GM21447 (cell line): Measurements from ENCODE around the gene AKR1A1.
"Not testable (repeated sequence)": the region's sequence is repeated elsewhere in the genome, so short reads cannot be mapped to it uniquely, and the experiment has no call there.

Experiments used
- ATAC-seq: cut with Tn5 transposase; IDR thresholded peaks from one replicate; pipeline ENCODE4 v1.9.1; 2021; ENCODE audit not compliant: unreplicated experiment

AKR1A1 gene

GRCh38 chr1:45569571-45569961 is 18.9 kb downstream of the AKR1A1 start:
- ATAC-seq, result no peak

- ATAC-seq, result no peak
These were observed 19.4 kb downstream of the AKR1A1 start for GRCh38 chr1:45569962-45570581.

DNA sequence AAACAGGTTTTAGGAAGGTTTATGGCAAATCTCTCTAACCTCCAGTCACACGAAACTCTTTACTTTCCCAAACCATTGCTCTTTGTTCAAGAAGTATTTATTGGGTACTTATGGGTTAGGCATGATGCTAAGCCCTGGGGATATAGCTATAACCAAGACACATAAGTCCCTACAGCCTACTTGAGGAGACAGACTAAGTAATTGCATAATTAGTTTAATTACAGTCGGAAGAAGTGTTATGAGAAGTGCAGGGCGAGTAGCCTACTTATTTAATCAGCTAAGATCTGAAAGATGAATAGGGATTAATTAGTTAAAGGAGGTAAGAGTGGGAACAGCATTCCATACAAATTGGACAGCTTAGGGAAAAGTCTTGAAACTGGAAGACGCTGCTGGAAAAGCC is 20.0 kb downstream of the AKR1A1 start:
- ATAC-seq, result no peak

DNA sequence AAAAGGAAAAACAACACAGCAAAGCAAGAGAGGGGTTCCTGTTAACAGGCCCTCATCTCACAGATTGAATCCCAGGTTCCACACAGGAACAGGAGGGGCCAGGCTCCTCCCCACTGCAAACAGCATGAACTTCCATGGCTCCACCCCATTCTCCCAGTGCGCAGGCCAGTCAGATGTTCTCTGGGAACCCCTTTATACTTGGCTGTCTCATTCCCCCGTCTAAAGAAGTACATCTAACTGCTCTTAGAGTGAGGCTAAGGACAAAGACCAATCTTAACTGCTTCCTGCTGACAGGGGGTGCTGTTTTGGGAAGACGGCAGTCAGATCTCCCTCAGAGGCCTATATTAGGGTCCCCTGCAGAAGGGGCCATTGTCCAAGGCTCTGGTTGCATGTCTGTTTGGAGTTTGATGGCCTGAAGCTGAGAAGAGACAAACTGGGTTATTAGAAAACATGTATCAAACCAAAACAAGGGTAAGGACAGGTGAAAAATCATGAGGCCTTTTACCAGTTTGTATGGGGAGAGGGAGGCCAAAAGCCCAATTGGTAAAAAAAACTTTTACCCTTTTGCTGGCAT is 22.7 kb downstream of the AKR1A1 start:
- ATAC-seq, result no peak

DNA sequence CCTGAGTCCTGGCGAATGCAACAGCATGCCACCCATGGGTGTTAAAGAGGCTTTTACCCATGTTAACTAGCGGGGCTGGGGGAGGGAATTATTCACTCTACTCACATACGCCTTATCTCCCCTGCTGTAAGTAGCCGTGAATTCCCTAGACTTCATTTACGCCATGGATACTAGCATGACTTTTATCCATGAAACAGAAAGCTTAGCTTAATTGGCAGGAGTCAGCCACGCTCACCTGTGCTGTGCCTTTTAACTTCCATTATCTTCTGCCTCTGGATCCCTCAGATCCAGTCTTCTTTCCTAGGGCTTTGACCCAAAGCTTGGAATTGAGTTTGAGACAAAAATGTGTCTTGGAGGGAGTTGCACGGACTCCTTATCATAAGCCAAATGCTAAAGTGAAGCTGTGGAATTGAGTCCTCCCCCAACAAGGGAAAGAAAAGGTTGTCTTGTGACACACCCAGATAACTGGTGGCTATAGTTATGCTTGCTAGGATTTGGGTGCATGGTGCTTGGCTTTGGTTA is 23.5 kb downstream of the AKR1A1 start:
- no peak for ATAC-seq

DNA sequence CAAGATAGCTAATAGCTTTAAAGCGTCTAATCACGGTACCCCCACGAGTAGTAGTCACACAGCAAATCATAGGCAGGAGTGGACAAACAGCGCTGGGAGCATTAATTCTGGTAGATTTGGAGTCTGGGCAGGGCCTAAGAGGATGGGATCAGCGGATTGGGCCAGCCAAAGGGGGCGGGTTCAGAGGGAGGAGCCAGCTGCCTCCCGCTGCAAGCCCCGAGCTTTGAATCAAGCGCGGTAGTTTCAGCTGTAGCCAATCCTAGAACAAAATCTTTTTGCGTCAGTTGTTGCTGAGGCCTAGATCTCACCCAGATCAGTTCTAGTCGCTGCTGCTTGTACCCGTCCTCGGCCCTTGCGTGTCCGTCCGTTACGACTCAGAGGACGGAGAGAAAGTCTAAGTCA is 32.6 kb downstream of the AKR1A1 start:
- peak; percentile 64 for ATAC-seq

- peak; percentile 59 for ATAC-seq
These were observed 33.2 kb downstream of the AKR1A1 start, which contains the start of gene NASP for GRCh38 chr1:45583666-45584350. Gene NASP (plus strand): TSS chr1:45584041. CDS start chr1:45584147, 106 bp downstream.

GRCh38 chr1:45584351-45585109 is 33.9 kb downstream of the AKR1A1 start:
- ATAC-seq, result peak; percentile 35

- no peak for ATAC-seq
These were observed 34.4 kb downstream of the AKR1A1 start for GRCh38 chr1:45585110-45585426.

- no peak for ATAC-seq
These were observed 35.0 kb downstream of the AKR1A1 start for GRCh38 chr1:45585496-45586075.

DNA sequence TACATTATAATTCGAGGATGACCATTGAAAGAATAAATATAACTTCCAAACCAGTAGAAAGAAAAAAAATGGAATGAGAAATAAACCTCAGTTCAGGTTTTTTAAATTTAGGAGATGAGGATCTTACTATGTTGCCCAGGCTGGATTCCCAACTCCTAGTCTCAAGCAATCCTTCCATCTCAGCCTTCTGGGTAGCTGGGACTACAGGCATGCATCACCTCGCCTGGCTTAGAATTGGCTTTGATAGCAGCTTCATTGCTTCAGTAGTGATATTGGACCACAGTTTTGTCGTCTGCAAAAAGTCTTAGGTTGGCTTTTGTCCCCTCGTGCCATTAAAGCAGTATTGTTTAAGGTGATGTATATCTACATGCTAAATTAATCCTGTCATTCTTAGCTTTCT is 36.1 kb downstream of the AKR1A1 start:
- no peak for ATAC-seq

GRCh38 chr1:45589861-45590260 is 39.2 kb downstream of the AKR1A1 start:
- ATAC-seq, result no peak

- ATAC-seq, result no peak
These were observed 43.8 kb downstream of the AKR1A1 start for GRCh38 chr1:45594412-45594811.

DNA sequence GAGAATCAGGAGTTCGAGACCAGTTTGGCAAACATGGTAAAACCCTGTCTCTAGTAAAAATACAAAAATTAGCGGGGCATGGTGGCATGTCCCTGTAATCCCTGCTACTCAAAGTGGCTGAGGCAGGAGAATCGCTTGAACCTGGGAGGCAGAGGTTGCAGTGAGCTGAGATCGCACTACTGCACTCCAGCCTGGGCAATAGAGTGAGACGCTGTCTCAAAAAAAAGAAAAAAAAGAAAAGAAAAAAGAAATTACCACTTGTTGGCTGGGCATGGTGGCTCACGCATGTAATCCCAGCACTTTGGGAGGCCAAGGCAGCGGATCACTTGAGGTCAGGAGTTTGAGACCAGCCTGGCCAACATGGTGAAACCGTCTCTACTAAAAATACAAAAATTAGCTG is 46.1 kb downstream of the AKR1A1 start:
- ATAC-seq, result not testable (repeated sequence)

DNA sequence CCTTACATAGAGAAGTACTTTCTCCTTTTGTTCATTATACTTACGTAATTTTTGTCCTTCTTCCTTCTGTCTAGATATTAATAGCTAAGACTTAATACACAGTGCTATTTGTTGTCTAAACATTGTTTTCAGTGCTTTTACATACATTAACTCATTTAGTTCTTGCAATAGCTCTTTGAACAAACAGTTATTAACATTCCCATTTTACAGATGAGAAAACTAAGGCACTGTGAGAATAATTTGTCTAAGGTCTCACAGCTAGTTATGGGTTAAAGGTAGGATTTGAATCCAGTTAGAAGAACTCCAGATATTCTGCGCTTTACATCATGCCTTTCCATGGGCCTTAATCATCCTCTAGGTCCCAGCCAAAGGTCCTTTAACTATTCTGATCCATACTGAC is 53.6 kb downstream of the AKR1A1 start:
- no peak for ATAC-seq

DNA sequence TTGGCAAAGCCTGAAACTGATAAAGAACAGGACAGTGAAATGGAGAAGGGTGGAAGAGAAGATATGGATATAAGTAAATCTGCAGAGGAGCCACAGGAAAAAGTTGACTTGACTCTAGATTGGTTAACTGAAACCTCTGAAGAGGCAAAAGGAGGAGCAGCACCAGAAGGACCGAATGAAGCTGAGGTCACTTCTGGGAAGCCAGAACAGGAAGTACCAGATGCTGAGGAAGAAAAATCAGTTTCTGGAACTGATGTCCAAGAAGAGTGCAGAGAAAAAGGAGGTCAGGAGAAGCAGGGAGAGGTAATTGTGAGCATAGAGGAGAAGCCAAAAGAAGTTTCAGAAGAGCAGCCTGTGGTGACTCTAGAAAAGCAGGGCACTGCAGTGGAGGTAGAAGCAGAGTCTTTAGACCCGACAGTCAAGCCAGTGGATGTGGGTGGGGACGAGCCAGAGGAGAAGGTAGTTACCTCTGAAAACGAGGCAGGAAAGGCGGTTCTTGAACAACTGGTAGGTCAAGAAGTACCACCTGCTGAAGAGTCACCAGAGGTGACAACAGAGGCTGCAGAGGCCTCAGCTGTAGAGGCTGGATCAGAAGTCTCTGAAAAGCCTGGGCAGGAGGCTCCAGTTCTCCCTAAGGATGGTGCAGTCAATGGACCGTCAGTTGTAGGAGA is 56.9 kb downstream of the AKR1A1 start:
- no peak for ATAC-seq

DNA sequence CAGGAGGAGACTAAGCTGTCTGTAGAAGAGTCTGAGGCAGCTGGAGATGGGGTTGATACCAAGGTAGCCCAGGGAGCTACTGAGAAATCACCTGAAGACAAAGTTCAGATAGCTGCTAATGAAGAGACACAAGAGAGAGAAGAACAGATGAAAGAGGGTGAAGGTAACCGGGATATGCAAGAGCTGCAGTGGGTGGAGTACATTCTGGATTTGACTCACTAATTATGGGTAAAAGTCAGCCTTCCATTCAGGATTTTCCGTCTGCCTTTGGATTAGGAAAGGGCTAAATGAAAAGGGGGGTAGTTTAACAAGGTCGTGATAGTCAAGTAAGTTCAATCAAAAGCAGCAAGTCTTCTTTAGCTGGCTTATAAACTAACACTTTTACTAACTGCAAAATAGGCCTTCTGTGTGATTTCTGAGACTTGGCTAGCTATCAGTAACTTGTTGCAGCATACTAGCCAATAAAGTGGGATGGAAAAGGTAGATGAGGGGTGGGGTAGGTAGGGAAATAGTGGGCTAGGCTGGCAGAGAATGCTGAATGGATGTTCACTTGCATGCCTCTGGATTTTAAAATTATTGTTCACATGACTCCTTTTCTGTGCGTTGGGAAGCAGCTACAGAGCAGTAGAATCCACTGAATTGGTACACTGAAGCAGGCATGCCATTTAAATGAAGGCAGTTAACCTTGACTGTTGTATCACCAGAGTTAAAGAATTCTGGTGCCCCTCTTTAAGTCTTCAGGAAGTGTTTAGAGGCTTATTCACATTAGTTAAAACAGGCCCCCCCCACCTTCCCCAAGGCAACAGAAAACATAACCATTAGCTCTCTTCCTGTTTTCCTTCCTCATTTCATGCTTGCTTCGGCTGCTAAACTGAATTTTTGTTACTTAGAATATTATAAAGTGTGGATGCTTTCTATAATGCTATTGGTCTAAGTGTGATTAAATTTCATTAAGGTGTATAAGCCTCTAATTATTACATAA is 57.8 kb downstream of the AKR1A1 start:
- no peak for ATAC-seq

- no peak for ATAC-seq
These were observed 60.1 kb downstream of the AKR1A1 start for GRCh38 chr1:45610589-45611226.

DNA sequence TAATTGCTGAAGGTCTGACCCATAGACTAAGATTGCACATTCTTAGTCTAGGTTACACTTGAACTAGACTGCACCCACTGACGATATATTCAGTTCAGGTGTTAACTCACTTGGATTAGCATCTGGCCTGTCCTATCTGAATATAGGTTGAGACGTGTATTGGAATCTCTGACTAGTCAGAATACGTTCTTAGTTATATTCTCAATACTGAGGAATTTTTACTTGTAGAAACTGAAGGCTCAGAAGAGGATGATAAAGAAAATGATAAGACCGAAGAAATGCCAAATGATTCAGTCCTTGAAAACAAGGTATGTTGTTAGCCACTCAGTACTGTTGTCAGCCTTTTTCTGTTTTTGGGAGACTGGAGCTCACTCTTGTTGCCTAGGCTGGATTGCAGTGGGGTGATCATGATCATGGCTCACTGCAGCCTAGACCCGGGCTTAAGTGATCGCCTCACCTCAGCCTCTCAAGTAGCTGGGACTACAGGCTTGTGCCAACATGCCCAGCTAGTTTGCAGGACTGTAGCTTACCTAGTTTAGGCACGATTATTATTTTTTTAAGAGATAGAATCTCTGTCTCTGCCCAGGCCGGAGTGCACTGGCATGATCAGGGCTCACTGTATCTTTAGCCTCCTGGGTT is 62.4 kb downstream of the AKR1A1 start:
- no peak for ATAC-seq
